HG02678 (cell line): ENCODE results near the gene FLNA.
A peak's percentile ranks its signal among the peaks of the same experiment; 100 is the strongest.
"Not testable (repeated sequence)": the region's sequence is repeated elsewhere in the genome, so short reads cannot be mapped to it uniquely, and the experiment has no call there.

ENCODE experiments used
- ATAC-seq: cut with Tn5 transposase; IDR thresholded peaks from one replicate; pipeline ENCODE4 v1.9.1; 2021; ENCODE audit warnings: mild to moderate bottlenecking, moderate library complexity; ENCODE audit not compliant: unreplicated experiment

FLNA gene

GRCh38 chrX:154374313-154375155 lies at the start of gene FLNA:
TSS of gene FLNA (minus strand) at chrX:154374634. CDS start at chrX:154371245, 3,389 bp downstream.
- ATAC-seq = no peak

- ATAC-seq = no peak
Measured at GRCh38 chrX:154420402-154420756, 45.9 kb upstream of the FLNA start.

DNA sequence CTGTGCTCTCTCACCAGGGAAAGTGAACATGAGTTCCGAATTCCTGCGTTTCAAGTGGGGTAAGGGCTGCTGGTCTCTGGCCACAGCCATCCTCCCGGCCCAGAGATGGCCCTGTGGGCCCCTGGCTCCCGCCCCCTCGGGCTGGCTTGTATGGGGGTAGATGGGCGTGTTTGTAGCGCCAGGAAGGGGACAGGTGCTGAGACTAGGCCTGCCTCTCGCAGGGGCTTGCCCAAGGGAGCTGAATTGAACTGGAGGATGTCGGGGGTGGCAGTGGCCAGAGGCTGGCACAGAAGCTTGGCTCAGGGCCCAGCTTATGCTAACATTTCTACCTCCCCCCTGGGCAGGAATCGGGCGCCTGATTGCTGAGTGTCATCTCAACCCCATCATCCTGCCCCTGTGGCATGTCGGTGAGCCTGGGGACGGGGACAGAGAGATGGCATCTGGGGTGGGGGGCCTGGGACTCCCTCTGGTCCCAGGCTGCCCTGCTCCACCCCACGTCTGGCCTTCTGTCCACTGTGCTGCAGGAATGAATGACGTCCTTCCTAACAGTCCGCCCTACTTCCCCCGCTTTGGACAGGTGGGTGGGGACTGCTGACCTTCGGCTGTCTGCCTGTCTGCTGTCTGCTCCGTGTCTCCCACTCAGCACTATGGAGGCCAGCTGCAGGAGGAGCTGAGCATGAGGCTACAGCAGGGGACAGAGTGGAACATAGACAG lies 45.4 kb upstream of the FLNA start:
- ATAC-seq = no peak

DNA sequence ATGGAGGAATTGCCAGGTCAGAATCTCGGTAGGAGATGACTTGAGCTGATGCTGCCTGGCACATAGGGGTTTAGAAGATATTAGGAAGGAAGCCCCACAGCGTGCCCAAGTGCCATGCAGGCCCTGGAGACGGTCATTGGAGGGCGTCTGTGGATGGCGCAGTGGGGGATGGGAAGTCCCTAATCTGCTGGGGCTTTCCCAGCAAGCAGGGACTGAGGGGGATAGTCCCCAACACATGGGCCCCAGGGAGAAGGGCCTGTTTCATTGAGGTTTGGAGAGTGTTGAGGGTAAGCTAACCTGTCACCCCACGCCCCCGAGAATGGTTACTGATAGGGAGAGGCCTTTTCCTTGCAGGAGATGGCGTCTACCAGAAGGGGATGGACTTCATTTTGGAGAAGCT lies 44.8 kb upstream of the FLNA start:
- no peak for ATAC-seq

- no peak for ATAC-seq
Measured at GRCh38 chrX:154417157-154417556, 42.7 kb upstream of the FLNA start.

DNA sequence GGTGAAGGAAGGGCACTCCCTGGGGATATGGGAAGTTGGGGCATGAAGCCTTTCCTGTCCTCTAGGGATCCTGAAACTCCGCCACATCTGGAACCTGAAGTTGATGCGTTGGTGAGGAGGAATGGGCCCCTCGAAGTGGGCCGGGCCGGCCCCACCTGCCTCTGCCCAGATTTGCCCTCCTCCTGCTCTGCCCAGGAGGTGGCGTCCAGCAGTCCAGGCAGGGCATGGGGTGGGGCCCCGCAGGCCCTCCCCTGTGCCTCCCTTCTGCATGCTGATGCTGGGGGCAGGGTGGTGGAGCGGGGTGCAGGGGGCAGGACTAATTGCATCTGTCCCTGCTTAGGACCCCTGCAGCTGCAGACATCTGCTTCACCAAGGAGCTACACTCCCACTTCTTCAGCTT lies 38.7 kb upstream of the FLNA start:
- ATAC-seq = no peak

DNA sequence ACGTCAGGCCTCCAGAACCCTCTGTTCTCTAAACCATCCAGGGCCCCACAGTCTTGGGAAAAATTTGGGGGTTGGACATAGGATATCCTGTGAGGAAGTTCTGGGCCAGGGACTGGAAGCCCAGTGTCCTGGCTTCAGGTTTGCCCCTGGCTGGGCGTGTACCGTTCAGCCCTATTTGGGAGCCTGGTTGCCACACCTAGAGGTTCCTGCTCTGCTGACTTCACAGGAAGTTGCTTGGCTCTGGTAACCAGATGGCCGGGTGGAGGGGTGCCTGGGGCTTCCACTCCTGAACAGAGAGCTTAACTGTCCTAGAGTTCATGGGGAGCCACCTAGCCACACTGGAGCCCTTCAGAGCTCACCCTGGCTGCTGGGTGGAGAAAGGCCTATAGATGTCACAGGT lies 38.0 kb upstream of the FLNA start:
- ATAC-seq = no peak

- ATAC-seq = peak; percentile 62
Measured at GRCh38 chrX:154411981-154412340, 37.5 kb upstream of the FLNA start.

GRCh38 chrX:154409222-154409871 lies 34.9 kb upstream of the FLNA start, which contains the start of gene DNASE1L1:
TSS of gene DNASE1L1 (minus strand) at chrX:154409254. CDS start at chrX:154405568, 3,686 bp downstream.
- ATAC-seq = peak; percentile 50

- no peak for ATAC-seq
Measured at GRCh38 chrX:154408659-154409221, 34.3 kb upstream of the FLNA start.

DNA sequence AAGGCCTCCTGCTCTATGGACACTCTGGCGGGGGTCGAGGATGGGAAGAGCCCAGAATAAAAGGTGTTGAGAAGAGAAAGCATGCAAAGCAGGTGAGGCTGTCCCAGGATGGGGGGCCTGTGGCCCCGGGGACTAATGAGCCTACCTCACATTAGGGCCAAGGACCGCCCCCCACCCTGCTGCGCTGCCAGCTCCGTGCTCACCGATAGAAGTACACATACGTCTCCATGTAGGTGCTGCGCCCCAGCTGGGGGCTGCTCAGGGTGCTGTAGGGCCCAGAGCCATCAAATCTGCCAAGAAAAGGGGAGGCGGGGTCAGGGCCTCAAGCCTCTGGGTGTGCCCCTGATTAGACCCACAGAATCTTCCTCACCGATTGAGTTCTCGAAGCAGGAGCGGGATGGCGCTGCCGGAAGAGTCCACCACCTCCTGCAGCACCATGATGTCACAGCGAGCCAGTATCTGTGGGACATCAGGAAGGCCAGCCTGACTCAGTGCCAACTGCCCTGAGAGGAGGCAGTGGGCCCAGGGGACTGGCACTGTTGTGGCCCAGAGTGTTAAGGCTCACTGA lies 30.3 kb upstream of the FLNA start:
- no peak for ATAC-seq

DNA sequence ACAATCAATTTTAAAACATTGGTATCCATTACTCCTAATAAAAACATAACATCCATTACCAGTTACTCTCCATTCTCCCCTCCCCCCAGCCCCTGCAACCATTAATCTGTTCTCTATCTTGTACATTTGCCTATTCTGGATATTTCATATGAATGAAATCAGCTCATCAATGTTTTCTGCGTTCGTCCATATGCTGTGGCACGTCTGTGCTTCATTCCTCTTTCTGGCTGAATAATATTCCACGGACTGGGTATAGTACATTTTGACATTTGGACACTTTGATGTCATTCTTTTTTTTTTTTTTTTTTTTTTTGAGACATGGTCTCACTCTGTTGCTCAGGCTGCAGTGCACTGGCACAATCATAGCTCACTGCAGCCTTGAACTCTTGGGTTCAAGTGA lies 29.4 kb upstream of the FLNA start:
- ATAC-seq = no peak

GRCh38 chrX:154403192-154403591 lies 28.8 kb upstream of the FLNA start:
- no peak for ATAC-seq

GRCh38 chrX:154402622-154403127 lies 28.2 kb upstream of the FLNA start:
- no peak for ATAC-seq

DNA sequence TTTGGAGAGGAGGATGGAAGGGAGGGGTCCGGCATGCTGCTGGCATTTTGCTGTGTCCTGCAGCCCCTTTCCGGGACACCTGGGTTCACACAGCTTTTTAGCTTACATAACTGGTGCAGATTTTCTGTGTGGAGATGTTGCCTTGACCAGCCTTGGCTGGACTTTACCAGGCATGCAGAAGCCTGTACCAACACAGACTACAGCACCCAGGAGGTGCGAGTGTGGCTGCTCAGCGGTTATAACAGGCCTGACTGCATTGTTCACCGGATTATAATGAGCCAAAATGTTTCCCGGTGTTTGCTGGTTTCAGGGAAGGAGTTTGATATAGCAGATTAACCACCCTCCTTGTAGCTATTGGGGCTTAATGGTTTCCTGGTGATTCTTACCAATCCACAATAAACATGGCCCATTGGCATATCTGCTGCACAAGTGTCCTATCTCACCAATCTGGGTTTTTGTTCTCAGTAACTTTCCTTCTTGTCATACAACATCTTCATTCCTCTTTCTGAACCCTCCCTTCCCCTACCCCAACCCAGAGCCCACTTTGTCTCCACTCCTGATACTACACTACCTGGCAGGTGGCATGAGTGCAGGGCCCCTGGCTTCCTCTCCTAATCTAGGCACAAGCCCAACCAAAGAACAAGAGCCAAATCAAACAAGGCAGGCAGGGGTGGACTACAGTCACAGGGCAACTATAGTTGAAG lies 27.6 kb upstream of the FLNA start:
- ATAC-seq = no peak

GRCh38 chrX:154401045-154401799 lies 26.8 kb upstream of the FLNA start:
- no peak for ATAC-seq

DNA sequence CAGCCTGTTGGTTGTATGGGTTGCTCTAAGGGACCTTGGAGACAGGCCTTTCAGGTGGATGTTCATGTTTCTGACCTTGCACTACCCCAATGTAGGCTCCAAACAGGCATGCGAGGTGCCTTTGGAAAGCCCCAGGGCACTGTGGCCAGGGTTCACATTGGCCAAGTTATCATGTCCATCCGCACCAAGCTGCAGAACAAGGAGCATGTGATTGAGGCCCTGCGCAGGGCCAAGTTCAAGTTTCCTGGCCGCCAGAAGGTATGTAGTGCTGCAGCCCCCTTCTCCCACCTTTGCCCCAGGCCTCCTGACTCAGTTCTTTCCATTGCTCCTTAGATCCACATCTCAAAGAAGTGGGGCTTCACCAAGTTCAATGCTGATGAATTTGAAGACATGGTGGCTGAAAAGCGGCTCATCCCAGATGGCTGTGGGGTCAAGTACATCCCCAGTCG lies 26.0 kb upstream of the FLNA start:
- ATAC-seq = not testable (repeated sequence)

GRCh38 chrX:154399527-154400368 lies 25.3 kb upstream of the FLNA start:
- no peak for ATAC-seq
